ENCODE measurements around the gene ST8SIA1.

DNA sequence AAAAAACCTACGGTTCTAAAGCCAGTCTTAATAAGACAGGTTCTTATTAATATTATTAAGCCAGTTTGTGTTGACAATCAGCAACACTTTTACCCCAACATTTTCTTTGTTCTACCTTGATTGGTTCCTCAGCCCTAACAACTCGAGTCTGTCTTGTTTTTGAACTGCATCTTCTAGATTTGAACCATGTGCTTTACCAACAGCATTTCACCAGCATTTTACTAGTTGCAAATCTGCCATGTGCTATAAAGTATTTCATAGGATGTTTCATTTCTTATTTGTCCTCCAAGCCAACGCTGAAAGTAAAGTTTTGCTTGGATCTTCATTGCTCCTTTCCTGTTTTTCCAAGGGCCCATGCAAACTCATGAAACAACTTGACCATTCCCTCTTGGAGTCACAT, 133.4 kb downstream of the ST8SIA1 start:
- TF ChIP-seq CTCF (IDR thresholded peaks at IDR 0.05), result no peak
- TF ChIP-seq POLR2A (IDR thresholded peaks at IDR 0.05), result no peak
- TF ChIP-seq EP300 (IDR thresholded peaks at IDR 0.05), result no peak

Measured in ovary (tissue), 3 donors.